GM19463 (cell line): ENCODE data around the gene SIN3A.
"Not testable (repeated sequence)": the region's sequence is repeated elsewhere in the genome, so short reads cannot be mapped to it uniquely, and the experiment has no call there.

Source experiments
- ATAC-seq: cut with Tn5 transposase; IDR thresholded peaks from one replicate; pipeline ENCODE4 v1.9.1; 2021; ENCODE audit warnings: mild to moderate bottlenecking, moderate library complexity; ENCODE audit not compliant: unreplicated experiment

Gene SIN3A

DNA sequence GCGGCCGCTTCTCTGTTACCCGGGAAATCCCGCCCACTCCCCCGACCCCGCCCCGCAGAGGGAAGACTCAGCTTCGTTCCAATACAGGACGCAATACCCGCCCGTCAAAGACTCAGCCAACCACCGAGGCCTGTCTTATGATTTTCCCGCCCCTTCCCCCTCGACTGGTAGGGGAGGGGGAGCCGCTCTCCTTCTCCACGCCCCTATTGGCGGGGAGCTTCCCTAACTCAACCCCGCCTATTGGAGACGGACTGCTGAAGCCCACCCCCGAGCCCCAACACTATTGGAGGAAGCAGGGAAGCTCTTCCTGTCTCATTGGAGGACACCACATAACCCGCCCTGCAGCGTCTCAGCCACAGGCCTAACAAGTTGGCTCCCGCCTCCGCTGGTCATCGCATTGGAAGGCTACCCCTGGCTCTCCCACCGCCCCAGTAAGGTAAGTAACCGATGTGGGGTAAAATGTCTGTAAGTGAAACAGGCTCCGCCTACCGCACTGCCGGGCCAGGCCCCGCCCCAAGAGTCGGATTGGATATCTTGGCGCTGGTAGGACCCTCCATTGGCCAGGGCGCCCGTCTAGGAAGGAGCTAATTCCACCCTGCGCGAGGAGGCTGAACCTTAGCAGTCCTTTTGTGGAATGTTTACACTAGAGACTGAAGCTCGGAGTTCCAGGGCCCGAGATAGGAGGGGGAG lies at the start of gene SIN3A:
Gene SIN3A (minus strand): TSS at position 17 of the 690 bp plus-strand sequence. CDS start 21,315 bp downstream, outside the sequence.
- peak; percentile 36 for ATAC-seq

- no peak for ATAC-seq
Observed at GRCh38 chr15:75493732-75494131, 42.2 kb upstream of the SIN3A start.

DNA sequence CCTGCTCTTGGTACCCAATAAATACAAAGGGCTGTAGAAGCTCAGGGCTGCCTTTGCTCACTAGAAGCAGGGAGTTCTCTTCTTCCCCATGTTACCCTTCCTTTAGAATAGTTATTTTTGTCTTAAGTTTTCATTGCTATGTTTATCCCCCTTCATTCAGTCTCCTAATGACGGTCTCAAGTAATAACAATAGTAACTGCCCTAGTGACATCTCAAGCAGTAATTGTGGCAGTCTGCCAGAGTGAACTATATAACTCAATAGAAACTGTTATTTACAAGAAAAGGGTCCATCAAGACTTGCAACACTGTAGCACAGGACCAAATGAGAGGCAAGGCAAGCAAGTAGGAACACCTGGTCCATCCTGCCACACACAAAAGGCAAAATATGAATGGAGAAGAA lies 32.5 kb upstream of the SIN3A start:
- no peak for ATAC-seq

DNA sequence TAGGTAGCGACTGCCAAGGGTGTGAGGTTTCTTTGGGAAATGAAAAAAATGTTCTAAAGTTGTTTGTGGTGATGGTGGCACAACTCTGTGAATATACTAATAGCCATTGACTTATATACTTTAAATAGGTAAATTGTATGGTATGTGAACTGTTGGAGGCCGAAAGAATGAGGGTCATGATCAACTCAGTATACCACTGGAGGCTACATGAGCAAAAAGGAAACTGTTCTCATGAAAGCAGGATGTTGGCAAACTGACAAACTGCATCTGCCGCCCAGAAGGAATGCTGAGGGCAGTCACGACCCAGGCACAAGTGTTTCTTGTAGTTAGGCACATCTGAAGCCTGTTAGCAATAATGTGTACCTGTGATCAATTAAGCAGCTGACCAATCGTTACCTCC lies 32.1 kb upstream of the SIN3A start:
- not testable (repeated sequence) for ATAC-seq

- no peak for ATAC-seq
Observed at GRCh38 chr15:75483106-75483505, 31.6 kb upstream of the SIN3A start.

- not testable (repeated sequence) for ATAC-seq
Observed at GRCh38 chr15:75480463-75480862, 29.0 kb upstream of the SIN3A start.

DNA sequence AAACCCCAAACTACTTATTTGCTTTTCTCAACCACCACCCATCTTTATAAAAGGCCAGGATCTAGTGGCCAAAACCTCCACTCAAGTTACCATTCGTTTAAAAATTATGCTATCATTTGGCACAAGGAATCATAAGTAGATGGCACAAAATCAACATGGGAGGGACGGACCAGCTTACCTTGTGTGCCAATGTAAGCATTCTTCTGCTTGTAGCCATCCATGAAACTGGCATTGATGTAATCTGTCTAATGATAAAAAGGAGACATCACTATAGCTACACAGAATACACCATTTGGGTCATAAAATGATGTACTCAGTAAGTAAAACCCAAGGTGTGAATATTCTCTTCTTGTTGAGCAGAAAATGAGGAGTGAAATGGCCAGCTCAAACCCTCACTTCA lies 28.2 kb upstream of the SIN3A start:
- no peak for ATAC-seq

GRCh38 chr15:75477094-75477493 lies 25.6 kb upstream of the SIN3A start:
- not testable (repeated sequence) for ATAC-seq

- no peak for ATAC-seq
Observed at GRCh38 chr15:75468913-75469598, 17.6 kb upstream of the SIN3A start.

DNA sequence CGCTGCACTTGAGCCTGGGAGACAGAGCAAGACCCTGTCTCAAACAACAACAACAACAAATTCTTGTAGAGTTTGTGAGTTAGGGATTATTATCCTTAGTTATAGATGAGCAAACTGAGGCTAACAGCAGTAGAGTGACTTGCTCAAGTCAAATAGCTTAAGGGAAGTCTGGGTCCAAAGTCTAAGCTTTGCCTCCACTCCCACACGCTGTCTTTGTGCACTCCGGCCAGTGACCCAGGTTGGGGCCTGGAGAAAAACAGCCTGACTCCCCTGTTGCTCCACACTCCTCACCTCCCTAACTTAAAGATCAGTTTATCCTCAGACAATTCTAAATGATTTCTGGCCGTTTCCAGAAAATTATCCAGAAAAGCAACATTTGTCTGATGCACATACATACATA lies 9.2 kb upstream of the SIN3A start:
- no peak for ATAC-seq

- ATAC-seq = no peak
Observed at GRCh38 chr15:75459581-75459980, 8.1 kb upstream of the SIN3A start.

- no peak for ATAC-seq
Observed at GRCh38 chr15:75456710-75457109, 5.2 kb upstream of the SIN3A start.

DNA sequence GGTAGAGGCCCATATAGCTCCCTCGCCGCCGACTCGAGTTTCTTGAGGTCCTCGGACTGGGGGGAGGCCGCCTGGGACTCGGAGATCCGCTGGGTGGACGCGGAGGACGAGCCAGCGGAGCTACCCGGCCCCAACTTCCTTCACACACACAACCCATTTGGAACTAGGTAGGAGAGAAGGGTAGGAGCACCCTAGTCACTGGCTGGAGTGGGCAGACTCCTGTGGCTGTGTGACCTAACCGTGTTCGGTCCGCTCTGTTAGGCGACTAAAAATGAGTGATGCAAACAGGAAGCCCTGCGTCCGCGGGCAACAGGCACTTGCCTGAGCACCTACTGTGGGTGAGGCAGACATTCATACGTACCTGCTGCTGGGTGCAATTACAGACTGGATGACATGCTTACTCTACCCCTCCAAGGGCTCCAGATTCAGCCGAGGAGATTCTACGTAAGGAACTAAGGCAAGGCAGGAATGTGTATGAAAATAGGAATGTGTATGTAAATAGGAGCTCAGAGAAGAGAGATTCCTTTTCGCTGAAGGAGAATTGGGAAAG lies 4.6 kb upstream of the SIN3A start:
- no peak for ATAC-seq

- ATAC-seq = no peak
Observed at GRCh38 chr15:75455424-75455981, 4.0 kb upstream of the SIN3A start.

- ATAC-seq = no peak
Observed at GRCh38 chr15:75454471-75455378, 3.2 kb upstream of the SIN3A start.

GRCh38 chr15:75453703-75454470 lies 2.4 kb upstream of the SIN3A start:
- ATAC-seq = peak; percentile 34

GRCh38 chr15:75452865-75453702 lies 1.6 kb upstream of the SIN3A start:
- no peak for ATAC-seq

- ATAC-seq = no peak
Observed at GRCh38 chr15:75452364-75452864, 924 bp upstream of the SIN3A start.

GRCh38 chr15:75451202-75451673 lies 252 bp downstream of the SIN3A start:
- ATAC-seq = no peak
